IMR-90 (cell line): Measurements from ENCODE around the gene ODAM. TPM values are rescaled to one million over a fixed set of nuclear protein-coding genes. Genes with fewer than 3 reads are reported as not detected.
"Not testable (repeated sequence)": the region's sequence is repeated elsewhere in the genome, so short reads cannot be mapped to it uniquely, and the experiment has no call there.

Experiments used
- ATAC-seq: fragments of 200-7000 bp; cut with Tn5 transposase; 2 replicates; pipeline ENCODE4 v1.9.1; 2020; ENCODE audit warnings: low read depth, mild to moderate bottlenecking, moderate library complexity
- BruUV-seq: library from RNA; stranded (reverse); fragments of 400-500 nt; replicated peaks from 2 replicates; lab custom pipeline; 2021; lab: Mats Ljungman, UMichigan
- CTCF ChIA-PET: fragments of 300-600 bp; formaldehyde crosslinking; extraction: SDS; loops from one replicate; lab custom pipeline; 2021; ENCODE audit warnings: antibody characterized with exemption; lab: Yijun Ruan, JAX
- POLR2A ChIA-PET: fragments of 300-600 bp; sonication (Branson Sonifier 250); formaldehyde crosslinking; loops from one replicate; lab custom pipeline; 2022; ENCODE audit warnings: antibody characterized with exemption; ENCODE audit not compliant: unreplicated experiment; lab: Charles Lee
- DNase-seq: peaks from one replicate; pipeline ENCODE4 v3.0.0; 2013
- H2AFZ ChIP-seq: replicated peaks from 2 replicates; pipeline ENCODE3; 2013; ENCODE audit warnings: low read length, mild to moderate bottlenecking; ENCODE audit not compliant: poor library complexity
- H2AK5ac ChIP-seq: 2 replicates; pipeline ENCODE4 v1.6.1; 2013; ENCODE audit warnings: low read depth, low read length, inconsistent platforms
- H2AK9ac ChIP-seq: replicated peaks from 2 replicates; pipeline ENCODE3; 2013; ENCODE audit warnings: mild to moderate bottlenecking, low read depth, low read length, moderate library complexity; ENCODE audit not compliant: poor library complexity
- H2BK120ac ChIP-seq: 2 replicates; pipeline ENCODE4 v1.6.1; 2013; ENCODE audit warnings: low read depth, low read length, inconsistent platforms
- H2BK15ac ChIP-seq: 3 replicates; pipeline ENCODE4 v1.6.1; 2013; ENCODE audit warnings: low read depth, low read length, inconsistent platforms
- H2BK20ac ChIP-seq: 2 replicates; pipeline ENCODE4 v1.6.1; 2013; ENCODE audit warnings: low read depth, mild to moderate bottlenecking, inconsistent platforms, low read length, moderate library complexity
- H2BK5ac ChIP-seq: 2 replicates; pipeline ENCODE4 v1.6.1; 2013; ENCODE audit warnings: mild to moderate bottlenecking, low read depth, low read length, inconsistent platforms; ENCODE audit not compliant: poor library complexity, severe bottlenecking
- H3K14ac ChIP-seq: replicated peaks from 2 replicates; pipeline ENCODE4 v1.6.1; 2013; ENCODE audit warnings: low read depth, low read length, inconsistent platforms
- H3K18ac ChIP-seq: 2 replicates; pipeline ENCODE4 v1.6.1; 2013; ENCODE audit warnings: low read depth, low read length, control low read depth
- H3K23ac ChIP-seq: 2 replicates; pipeline ENCODE4 v1.6.1; 2013; ENCODE audit warnings: low read depth, low read length, inconsistent platforms
- H3K27ac ChIP-seq: 2 replicates; pipeline ENCODE4 v1.5.1; 2013; ENCODE audit warnings: mild to moderate bottlenecking, control low read depth, low read length; ENCODE audit not compliant: insufficient read depth
- H3K27me3 ChIP-seq: 2 replicates; pipeline ENCODE4 v1.6.1; 2013; ENCODE audit warnings: low read length; ENCODE audit not compliant: control insufficient read depth, insufficient read depth
- H3K36me3 ChIP-seq: 2 replicates; pipeline ENCODE4 v1.6.1; 2013; ENCODE audit warnings: low read length, mixed read lengths; ENCODE audit not compliant: control insufficient read depth, insufficient read depth
- H3K4ac ChIP-seq: 2 replicates; pipeline ENCODE4 v1.6.1; 2013; ENCODE audit warnings: low read depth, low read length, inconsistent platforms
- H3K4me1 ChIP-seq: 2 replicates; pipeline ENCODE4 v1.6.1; 2013; ENCODE audit warnings: low read length, mixed read lengths; ENCODE audit not compliant: control insufficient read depth, insufficient read depth
- H3K4me2 ChIP-seq: 2 replicates; pipeline ENCODE4 v1.6.1; 2013; ENCODE audit warnings: low read depth, mild to moderate bottlenecking, control low read depth, low read length, moderate library complexity
- H3K4me3 ChIP-seq: 2 replicates; pipeline ENCODE4 v1.5.1; 2013; ENCODE audit warnings: low read depth, mild to moderate bottlenecking, control low read depth, low read length, moderate library complexity; ENCODE audit not compliant: insufficient read depth
- H3K56ac ChIP-seq: 2 replicates; pipeline ENCODE4 v1.6.1; 2013; ENCODE audit warnings: low read length, inconsistent platforms; ENCODE audit not compliant: insufficient read depth; ENCODE audit errors: extremely low read depth
- H3K79me1 ChIP-seq, 2 experiments: 2 replicates each; pipeline ENCODE4 v1.6.1; 2013; ENCODE audit warnings: low read length in 2 of 2, inconsistent platforms in 1 of 2, low read depth in 1 of 2
- H3K9ac ChIP-seq: 2 replicates; pipeline ENCODE4 v1.6.1; 2013; ENCODE audit warnings: low read depth, low read length, control low read depth
- H3K9me1 ChIP-seq: 2 replicates; pipeline ENCODE4 v1.6.1; 2013; ENCODE audit warnings: low read length, inconsistent platforms; ENCODE audit not compliant: insufficient read depth
- H3K9me3 ChIP-seq: 2 replicates; pipeline ENCODE4 v1.6.1; 2013; ENCODE audit warnings: low read length; ENCODE audit not compliant: control insufficient read depth, insufficient read depth
- H4K20me1 ChIP-seq: 2 replicates; pipeline ENCODE4 v1.6.1; 2013; ENCODE audit warnings: low read length, inconsistent platforms; ENCODE audit not compliant: insufficient read depth
- H4K5ac ChIP-seq: 2 replicates; pipeline ENCODE4 v1.6.1; 2013; ENCODE audit warnings: mild to moderate bottlenecking, low read depth, low read length, control low read depth
- H4K8ac ChIP-seq, 2 experiments: 2 replicates each; pipeline ENCODE4 v1.6.1; 2013; ENCODE audit warnings: low read depth in 2 of 2, low read length in 2 of 2, control low read depth in 1 of 2, inconsistent platforms in 1 of 2
- H4K91ac ChIP-seq: 2 replicates; pipeline ENCODE4 v1.6.1; 2013; ENCODE audit warnings: low read depth, low read length, inconsistent platforms; ENCODE audit not compliant: insufficient read depth
- WGBS, 2 experiments: methylation state at CpG; one replicate each; pipeline versions ENCODE4 v1.1.5 to v1.1.7; 2013; ENCODE audit warnings: missing lambda C conversion rate in 2 of 2; ENCODE audit not compliant: insufficient read length in 1 of 2; ENCODE audit errors: extremely low coverage in 2 of 2; 5-methylcytosine and 5-hydroxymethylcytosine counted together
- dilution Hi-C: fragments of 300-500 bp; cut with HindIII; formaldehyde crosslinking; loops from one replicate; pipeline ENCODE4 v1.14.3; 2018; ENCODE audit warnings: low sequenced_read_pairs; ENCODE audit not compliant: unreplicated experiment
- in situ Hi-C: fragments of 300-500 bp; cut with MboI; formaldehyde crosslinking; loops from 3 replicates; pipeline ENCODE4 v1.14.3; 2019; ENCODE audit warnings: low sequenced_read_pairs, inconsistent platforms, mixed read lengths
- intact Hi-C: fragments of 100-400 bp; cut with micrococcal nuclease; formaldehyde crosslinking; loops from 2 replicates; pipeline ENCODE4 v1.10.0; 2022
- polyA plus RNA-seq, 3 experiments: library from polyadenylated mRNA; depleted of rRNA; stranded (reverse); fragments of >200 nt; gene quantifications; 2 replicates each; pipeline ENCODE4 v1.2.3, GENCODE V29; 2012; ENCODE audit warnings: low replicate concordance in 1 of 3
- total RNA-seq: library from RNA; depleted of rRNA; stranded (reverse); fragments of >200 nt; gene quantifications from 2 replicates; pipeline ENCODE4 v1.2.3, GENCODE V29; 2012

The ODAM gene
- total and polyA plus RNA-seq, 2 of the 4 experiments (the other 2 are of a cell fraction) = not detected

DNA sequence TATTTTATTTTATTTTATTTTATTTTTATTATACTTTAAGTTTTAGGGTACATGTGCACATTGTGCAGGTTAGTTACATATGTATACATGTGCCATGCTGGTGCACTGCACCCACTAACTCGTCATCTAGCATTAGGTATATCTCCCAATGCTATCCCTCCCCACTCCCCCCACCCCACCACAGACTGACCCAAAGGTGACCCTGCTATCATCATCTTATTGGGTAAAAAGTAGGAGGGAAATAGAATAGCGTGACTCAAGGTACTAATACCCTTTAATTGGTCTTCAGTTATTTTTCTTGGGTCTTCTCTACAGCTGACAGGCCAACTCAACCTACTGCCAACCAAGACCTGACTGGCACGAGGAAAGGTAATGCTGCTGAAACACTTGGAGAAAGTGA, 46.8 kb downstream of the ODAM start, which contains the start of gene CSN3:
Gene CSN3 (plus strand): TSS at position 301 of the 400 bp plus-strand sequence. CDS start 2,223 bp downstream, outside the sequence.
- BruUV-seq, in situ Hi-C loops, H3K4me2 ChIP-seq: not testable (repeated sequence)

More for the DNA sequence above, 46.8 kb downstream of the ODAM start, which contains the start of gene CSN3:
- H3K27me3 ChIP-seq, H2BK15ac ChIP-seq, H2AFZ ChIP-seq, H3K9me1 ChIP-seq, POLR2A ChIA-PET, H3K18ac ChIP-seq, intact Hi-C loops, DNase-seq, H4K8ac ChIP-seq, H2BK20ac ChIP-seq, H2BK5ac ChIP-seq, H3K23ac ChIP-seq, H2AK5ac ChIP-seq, H3K4ac ChIP-seq, CTCF ChIA-PET, H3K9ac ChIP-seq, ATAC-seq, H2AK9ac ChIP-seq, H3K27ac ChIP-seq, H4K5ac ChIP-seq, H3K4me1 ChIP-seq, dilution Hi-C loops, H4K91ac ChIP-seq, H3K36me3 ChIP-seq, H2BK120ac ChIP-seq, H3K56ac ChIP-seq, H3K9me3 ChIP-seq, H3K14ac ChIP-seq, H3K79me1 ChIP-seq, H4K20me1 ChIP-seq, H3K4me3 ChIP-seq: not testable (repeated sequence)
- WGBS, 2 experiments = no CpG with 5 or more reads among the region's 3 CpGs
